Omental fat pad (tissue), 4 donors: ENCODE measurements around the gene LAMC1. TPM values are rescaled to one million over a fixed set of nuclear protein-coding genes. Genes with fewer than 3 reads are reported as not detected.

ENCODE experiments used
- ATAC-seq: fragments of 150-250 bp; one replicate; pipeline ENCODE4 v1.9.1; 2016; ENCODE audit warnings: mild to moderate bottlenecking, moderate library complexity; ENCODE audit not compliant: low FRiP score
- DNase-seq: peaks from one replicate; pipeline ENCODE4 v3.0.0-alpha.2; 2019; ENCODE audit warnings: low spot score
- total RNA-seq, 4 donors: library from RNA; depleted of rRNA; stranded (reverse); fragments of >200 nt; gene quantifications; one replicate each; pipeline ENCODE4 v1.1.0, GENCODE V29; 2016
- TF ChIP-seq, protein P1 (sequence below), 3 donors: fragments of 450-650 bp; IDR thresholded peaks; one replicate each; pipeline ENCODE4 v1.5.1; 2016 to 2017; ENCODE audit warnings: antibody characterized with exemption in 3 of 3, mild to moderate bottlenecking in 3 of 3, moderate library complexity in 2 of 3

The LAMC1 gene
- total RNA-seq, 4 donors from 2014 or later, result 377 to 829 (median 461) TPM

DNA sequence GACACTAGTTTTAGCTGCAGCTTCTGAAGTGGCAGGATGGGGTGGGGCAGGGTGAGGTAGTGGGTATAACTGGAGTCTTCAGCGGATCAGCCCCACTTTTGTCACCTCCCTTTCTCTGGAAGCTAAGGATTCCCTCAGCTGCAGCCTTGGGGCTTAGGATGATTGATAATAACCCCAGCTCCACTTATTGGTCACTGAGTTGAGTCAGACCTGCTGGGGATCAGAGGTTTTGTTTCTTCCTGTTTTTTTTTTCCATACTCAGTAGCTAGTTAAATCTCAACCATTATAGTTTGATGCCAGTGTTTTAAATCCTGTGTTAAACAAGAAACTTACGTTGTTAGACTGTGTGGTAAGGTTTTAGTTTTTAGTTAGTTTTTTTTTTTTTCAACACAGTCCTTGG is 57.2 kb downstream of the LAMC1 start:
- no peak for DNase-seq
- TF ChIP-seq, protein P1, sequence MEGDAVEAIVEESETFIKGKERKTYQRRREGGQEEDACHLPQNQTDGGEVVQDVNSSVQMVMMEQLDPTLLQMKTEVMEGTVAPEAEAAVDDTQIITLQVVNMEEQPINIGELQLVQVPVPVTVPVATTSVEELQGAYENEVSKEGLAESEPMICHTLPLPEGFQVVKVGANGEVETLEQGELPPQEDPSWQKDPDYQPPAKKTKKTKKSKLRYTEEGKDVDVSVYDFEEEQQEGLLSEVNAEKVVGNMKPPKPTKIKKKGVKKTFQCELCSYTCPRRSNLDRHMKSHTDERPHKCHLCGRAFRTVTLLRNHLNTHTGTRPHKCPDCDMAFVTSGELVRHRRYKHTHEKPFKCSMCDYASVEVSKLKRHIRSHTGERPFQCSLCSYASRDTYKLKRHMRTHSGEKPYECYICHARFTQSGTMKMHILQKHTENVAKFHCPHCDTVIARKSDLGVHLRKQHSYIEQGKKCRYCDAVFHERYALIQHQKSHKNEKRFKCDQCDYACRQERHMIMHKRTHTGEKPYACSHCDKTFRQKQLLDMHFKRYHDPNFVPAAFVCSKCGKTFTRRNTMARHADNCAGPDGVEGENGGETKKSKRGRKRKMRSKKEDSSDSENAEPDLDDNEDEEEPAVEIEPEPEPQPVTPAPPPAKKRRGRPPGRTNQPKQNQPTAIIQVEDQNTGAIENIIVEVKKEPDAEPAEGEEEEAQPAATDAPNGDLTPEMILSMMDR (IDR thresholded peaks at IDR 0.05), result no peak
- no peak for ATAC-seq

DNA sequence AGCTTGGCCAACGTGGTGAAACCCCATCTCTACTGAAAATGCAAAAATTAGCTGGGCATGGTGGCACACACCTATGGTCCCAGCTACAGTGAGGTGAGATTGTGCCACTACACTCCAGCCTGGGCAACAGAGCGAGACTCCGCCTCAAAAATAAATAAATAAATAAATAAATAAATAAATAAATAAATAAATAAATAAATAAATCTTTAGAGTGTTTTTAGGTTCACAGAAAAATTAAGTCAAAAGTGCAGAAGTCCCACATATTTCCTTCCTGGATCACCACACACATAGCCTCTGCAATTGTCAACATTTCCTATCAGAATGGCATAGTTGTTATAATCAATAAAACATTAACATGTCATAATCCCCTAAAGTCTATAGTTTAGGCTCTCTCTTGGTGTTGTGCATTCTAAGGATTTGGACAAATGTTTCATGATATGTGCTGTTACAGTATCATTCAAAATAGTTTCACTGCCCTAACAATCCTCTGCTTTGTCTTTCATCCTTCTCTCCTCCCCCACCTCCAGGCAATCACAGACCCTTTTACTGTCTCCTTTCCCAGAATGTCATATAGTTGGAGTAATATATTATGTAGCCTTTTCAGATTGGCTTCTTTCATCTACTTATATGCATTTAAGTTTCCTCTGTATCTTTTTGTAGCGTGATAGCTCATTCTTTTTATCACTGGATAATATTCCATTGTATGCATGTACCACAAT is 58.3 kb downstream of the LAMC1 start:
- ATAC-seq, result no peak
- TF ChIP-seq, protein P1 (IDR thresholded peaks at IDR 0.05), result no peak
- no peak for DNase-seq

DNA sequence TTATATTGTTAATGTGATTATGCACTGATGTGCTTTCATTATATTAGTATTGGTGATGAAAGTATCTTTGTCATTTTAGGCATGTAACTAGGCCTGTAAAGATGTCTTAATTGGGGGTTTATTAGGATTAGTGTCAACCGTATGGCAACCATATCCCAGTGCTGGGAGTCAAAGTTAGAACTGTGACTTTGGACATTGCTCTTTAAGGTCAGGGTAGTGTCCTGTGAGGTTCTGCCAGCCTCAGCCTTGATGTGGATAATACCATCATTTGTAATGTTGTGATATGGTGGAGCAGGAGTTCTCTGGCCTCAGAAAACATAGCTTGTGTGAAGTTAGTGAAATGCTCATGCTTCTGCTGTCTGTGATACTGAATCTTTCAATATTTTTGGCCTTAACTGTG is 59.4 kb downstream of the LAMC1 start:
- DNase-seq, result no peak
- TF ChIP-seq, protein P1 (IDR thresholded peaks at IDR 0.05), result no peak
- no peak for ATAC-seq

DNA sequence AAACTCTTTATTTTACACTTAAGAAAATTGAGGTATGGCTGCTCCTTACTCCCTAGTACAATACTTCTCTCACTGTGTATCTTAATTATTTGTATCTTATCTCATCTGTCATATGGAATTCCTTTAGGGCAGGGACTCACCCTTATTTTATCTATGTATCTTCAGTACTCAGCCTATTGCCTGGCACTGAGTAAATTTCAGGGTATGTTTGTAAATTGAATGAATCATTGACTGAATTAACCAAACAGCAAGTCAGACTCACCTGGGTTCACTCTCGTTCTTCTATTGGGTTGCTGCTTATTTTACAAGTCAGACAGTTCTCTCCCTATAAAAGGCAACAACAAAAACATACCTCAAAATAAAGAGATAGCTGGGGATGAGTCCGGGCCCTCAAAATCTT is 63.8 kb downstream of the LAMC1 start:
- TF ChIP-seq, protein P1 (IDR thresholded peaks at IDR 0.05), result no peak
- DNase-seq (no peak), ATAC-seq (no peak)

DNA sequence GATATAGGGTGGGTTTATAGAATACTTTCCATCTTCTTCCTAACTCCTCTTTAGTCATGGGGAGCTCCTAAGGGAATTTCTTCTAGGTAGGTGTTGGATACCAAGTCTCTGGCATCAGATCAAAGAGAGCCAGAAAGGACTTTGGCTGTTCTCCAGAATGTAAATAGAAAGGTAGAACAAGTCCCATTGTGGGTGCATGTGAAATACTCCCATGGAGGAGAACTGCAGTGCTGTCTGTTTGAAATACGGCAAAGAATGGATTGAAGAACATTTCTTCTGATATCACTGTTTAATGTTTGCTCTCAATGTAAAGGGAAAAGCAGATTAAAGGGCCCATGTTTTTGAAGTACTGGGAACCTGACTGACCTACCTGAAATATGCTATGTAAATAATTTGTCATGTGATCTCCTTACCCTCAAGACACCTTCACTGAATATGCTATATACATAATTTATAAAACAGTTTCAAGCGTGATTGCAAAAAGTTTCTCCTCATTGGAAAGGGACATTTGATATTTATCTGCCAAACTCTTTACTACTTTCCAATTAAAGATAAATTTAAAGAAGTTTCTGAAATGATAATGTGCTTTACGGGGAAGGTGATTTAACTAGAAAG is 65.9 kb downstream of the LAMC1 start:
- DNase-seq (no peak), ATAC-seq (no peak)
- TF ChIP-seq, protein P1 (IDR thresholded peaks at IDR 0.05), result no peak

DNA sequence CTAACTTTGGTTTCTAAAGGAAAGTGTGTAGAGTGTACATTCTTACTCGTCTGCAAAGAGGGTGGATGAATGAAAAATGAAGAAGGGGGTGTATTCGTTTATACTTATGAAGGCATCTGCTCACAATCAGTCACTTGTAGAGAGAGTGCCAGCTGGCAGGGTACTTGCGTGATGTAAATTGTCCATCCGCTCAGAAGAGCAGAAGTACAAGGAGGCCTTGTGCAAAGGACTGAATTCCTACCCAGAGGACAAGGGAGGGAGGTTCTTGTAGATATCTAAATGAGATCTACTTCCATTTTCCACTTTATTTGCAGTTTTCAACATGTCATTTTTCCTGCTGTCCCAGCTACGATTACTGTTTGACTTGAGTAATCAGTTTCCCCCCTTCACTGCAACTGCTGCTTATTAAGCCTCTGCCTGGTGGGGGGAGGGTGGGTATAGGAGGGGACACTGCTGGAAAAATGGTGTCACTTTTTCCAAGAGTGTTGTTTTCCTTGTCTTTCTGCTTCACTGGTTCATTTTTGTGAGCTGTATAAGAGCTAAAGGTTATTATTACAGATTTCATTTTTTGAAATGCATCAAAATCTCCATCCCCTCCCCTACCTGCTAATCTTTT is 67.3 kb downstream of the LAMC1 start:
- TF ChIP-seq, protein P1 (IDR thresholded peaks at IDR 0.05), result no peak
- no peak for ATAC-seq
- DNase-seq, result no peak
